Measurements from ENCODE around the gene EGFL6. TPM values are rescaled to one million over a fixed set of nuclear protein-coding genes. Genes with fewer than 3 reads are reported as not detected.

Gene EGFL6, protein sequence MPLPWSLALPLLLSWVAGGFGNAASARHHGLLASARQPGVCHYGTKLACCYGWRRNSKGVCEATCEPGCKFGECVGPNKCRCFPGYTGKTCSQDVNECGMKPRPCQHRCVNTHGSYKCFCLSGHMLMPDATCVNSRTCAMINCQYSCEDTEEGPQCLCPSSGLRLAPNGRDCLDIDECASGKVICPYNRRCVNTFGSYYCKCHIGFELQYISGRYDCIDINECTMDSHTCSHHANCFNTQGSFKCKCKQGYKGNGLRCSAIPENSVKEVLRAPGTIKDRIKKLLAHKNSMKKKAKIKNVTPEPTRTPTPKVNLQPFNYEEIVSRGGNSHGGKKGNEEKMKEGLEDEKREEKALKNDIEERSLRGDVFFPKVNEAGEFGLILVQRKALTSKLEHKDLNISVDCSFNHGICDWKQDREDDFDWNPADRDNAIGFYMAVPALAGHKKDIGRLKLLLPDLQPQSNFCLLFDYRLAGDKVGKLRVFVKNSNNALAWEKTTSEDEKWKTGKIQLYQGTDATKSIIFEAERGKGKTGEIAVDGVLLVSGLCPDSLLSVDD
- under 1 TPM in 2 of 7 donors, not detected in 5; 0.19 to 0.44 TPM for total RNA-seq
- under 1 TPM; 0.06 to 0.20 (median 0.15) TPM for polyA plus RNA-seq
- long read RNA-seq, donor 1: 0 reads
- long read RNA-seq, donor 2, partial matches to known transcripts: 5 of 7 reads
- long read RNA-seq, donor 2, other reads (novel, unspliced or antisense): 0 of 7 reads

DNA sequence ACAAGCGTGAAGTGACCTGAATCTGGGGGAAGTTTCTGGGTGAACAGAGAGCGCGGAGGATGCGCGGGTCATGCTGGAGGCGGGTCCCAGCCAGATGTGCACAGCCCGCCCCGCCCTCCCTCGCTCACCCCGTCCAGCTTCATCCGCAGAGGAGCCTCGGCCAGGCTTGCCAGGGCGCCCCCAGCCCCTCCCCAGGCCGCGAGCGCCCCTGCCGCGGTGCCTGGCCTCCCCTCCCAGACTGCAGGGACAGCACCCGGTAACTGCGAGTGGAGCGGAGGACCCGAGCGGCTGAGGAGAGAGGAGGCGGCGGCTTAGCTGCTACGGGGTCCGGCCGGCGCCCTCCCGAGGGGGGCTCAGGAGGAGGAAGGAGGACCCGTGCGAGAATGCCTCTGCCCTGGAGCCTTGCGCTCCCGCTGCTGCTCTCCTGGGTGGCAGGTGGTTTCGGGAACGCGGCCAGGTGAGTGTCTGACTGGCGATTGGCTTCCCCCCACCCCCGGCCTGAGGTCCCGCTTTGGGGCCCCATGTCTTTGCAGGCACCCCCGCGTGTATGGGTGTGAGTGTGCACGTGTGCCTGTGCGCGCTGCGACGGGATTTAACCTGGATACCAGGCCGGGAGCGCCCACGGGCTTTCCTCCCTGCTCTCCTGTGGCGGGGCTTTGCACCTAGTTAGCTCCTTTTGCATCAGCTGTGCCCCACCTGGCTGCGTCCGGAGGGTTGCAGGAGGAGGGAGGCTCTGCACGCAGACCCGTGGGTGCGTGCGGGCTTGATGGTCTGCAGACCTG, at the start of gene EGFL6:
Gene EGFL6 (plus strand): TSS at position 123 of the 782 bp plus-strand sequence. CDS start 261 bp downstream, at position 384.
- Histone ChIP-seq H3K4me3 (peak within 1 kb of the TSS in 2 of 8 donors; percentile 6 to 51), H3K4me1 (peaks cover 0 to 9% (median 5%) of the 10 kb centered on the region in 6 donors), H3K36me3 (no peaks in the 10 kb centered on the region), H3K27me3 (replicated peaks in 1 of 7) (peaks cover 0 to 79% (median 23%) of the 10 kb centered on the region in 7 donors), H3K27ac (no peak within 1 kb of the TSS), H3K9me3 (no peaks in the 10 kb centered on the region)
- peak; percentile 67 for DNase-seq
- TF ChIP-seq, protein P1, sequence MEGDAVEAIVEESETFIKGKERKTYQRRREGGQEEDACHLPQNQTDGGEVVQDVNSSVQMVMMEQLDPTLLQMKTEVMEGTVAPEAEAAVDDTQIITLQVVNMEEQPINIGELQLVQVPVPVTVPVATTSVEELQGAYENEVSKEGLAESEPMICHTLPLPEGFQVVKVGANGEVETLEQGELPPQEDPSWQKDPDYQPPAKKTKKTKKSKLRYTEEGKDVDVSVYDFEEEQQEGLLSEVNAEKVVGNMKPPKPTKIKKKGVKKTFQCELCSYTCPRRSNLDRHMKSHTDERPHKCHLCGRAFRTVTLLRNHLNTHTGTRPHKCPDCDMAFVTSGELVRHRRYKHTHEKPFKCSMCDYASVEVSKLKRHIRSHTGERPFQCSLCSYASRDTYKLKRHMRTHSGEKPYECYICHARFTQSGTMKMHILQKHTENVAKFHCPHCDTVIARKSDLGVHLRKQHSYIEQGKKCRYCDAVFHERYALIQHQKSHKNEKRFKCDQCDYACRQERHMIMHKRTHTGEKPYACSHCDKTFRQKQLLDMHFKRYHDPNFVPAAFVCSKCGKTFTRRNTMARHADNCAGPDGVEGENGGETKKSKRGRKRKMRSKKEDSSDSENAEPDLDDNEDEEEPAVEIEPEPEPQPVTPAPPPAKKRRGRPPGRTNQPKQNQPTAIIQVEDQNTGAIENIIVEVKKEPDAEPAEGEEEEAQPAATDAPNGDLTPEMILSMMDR (IDR thresholded peaks at IDR 0.05 in 8 of 11, conservative IDR thresholded peaks at IDR 0.05 in 3 of 11): no peak
- no peak for TF ChIP-seq POLR2A (IDR thresholded peaks at IDR 0.05)
- intact Hi-C loops (cut with DNase I; ENCODE audit: low total_unique reads): no loop called here
- WGBS, 5 donors: 4 to 22% (median 9%) methylated on average over 11 to 57 of the region's 57 CpGs

DNA sequence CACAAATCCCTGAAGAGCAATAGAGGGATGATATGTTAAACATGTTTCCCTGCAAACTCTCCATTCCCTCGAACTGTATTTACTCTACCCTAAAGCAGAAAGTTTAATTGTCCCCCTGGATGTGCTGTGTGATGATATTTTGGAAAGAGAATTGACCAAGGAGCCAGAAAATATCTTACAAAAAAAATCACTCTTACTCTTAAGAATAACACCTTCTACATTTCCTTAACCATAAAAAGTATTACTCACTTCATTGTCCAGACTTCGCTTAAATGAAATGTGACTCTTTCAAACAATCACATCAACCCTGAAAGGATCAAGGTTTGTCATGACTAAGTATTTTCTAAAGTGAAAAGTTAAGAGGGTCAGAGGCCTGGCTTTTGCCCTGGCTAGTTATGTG, 49.0 kb upstream of the EGFL6 start:
- DNase-seq: no peak
- intact Hi-C loops (cut with DNase I; ENCODE audit: low total_unique reads): no loop called here
- Histone ChIP-seq H3K9me3 (no peaks in the 10 kb centered on the region), H3K36me3 (no peaks in the 10 kb centered on the region), H3K27me3 (replicated peaks in 1 of 7) (peaks cover 0 to 14% (median 0%) of the 10 kb centered on the region in 7 donors), H3K27ac (no peak overlapping the region), H3K4me3 (no peak overlapping the region), H3K4me1 (no peaks in the 10 kb centered on the region)
- 64 to 89% (median 85%) methylated on average over 2 of the region's 2 CpGs for WGBS, 5 donors
- TF ChIP-seq POLR2AphosphoS5 (IDR thresholded peaks at IDR 0.05): no peak

DNA sequence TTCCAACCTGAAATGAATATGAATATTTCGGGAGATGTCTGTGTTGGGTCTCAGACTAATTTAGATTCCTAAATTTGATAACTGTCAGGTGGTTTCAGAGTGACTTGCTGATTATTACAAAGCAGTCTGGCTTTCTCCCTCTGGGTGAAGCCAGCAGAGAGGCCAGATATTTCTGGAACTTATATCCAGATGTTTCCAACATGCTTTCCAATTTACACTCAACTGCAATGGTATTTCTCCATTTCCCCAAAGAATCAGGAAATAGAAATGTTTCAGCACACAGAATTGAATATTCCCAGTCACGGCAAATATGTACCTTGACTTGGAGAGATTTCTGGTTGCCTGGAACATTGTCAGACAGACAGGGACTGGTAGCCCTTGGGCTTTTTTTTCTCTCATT, 48.5 kb upstream of the EGFL6 start:
- Histone ChIP-seq H3K27me3 (replicated peaks in 1 of 7) (peaks cover 0 to 14% (median 0%) of the 10 kb centered on the region in 7 donors), H3K36me3 (no peaks in the 10 kb centered on the region)
- 72 to 91% (median 79%) methylated on average over 2 of the region's 2 CpGs for WGBS, 5 donors

DNA sequence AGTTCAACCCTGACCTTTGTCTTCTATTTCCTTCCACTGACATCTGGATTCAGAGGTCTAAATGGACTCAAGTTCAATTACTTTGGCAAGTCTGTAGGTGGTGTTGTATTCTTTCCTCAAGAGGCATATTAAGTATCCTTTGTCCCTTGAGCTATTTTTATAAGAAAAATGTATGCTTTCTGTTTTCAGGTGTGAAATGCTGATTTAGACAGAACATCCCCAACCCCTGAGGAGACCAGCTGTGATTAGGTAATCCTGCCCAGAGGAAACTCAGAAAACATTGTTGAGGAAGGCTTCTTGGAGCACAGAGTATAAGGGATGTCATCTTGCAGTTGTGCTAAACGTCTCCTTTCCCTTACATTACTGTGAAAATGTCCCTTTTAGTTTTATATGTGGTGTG, 46.6 kb upstream of the EGFL6 start:
- no peaks in the 10 kb centered on the region for H3K4me1 ChIP-seq
- no peak for DNase-seq
- 37 to 81% (median 56%) methylated on average over 1 of the region's 1 CpG for WGBS, 5 donors
- intact Hi-C loops (cut with DNase I; ENCODE audit: low total_unique reads): no loop called here
- no peaks in the 10 kb centered on the region for H3K9me3 ChIP-seq
- peaks cover 0 to 14% (median 0%) of the 10 kb centered on the region in 7 donors for H3K27me3 ChIP-seq (replicated peaks in 1 of 7)
- no peak overlapping the region for H3K4me3 ChIP-seq
- no peaks in the 10 kb centered on the region for H3K36me3 ChIP-seq
- TF ChIP-seq, protein P1 (IDR thresholded peaks at IDR 0.05 in 8 of 11, conservative IDR thresholded peaks at IDR 0.05 in 3 of 11): no peak
- TF ChIP-seq POLR2AphosphoS5 (IDR thresholded peaks at IDR 0.05) (no peak), POLR2A (IDR thresholded peaks at IDR 0.05) (no peak)
- H3K27ac ChIP-seq: no peak overlapping the region

More for the DNA sequence above, 48.5 kb upstream of the EGFL6 start:
- Histone ChIP-seq H3K9me3 (no peaks in the 10 kb centered on the region), H3K4me3 (no peak overlapping the region), H3K27ac (no peak overlapping the region), H3K4me1 (no peaks in the 10 kb centered on the region)
- intact Hi-C loops (cut with DNase I; ENCODE audit: low total_unique reads): no loop called here
- TF ChIP-seq POLR2AphosphoS5 (IDR thresholded peaks at IDR 0.05) (no peak), POLR2A (IDR thresholded peaks at IDR 0.05) (no peak)
- TF ChIP-seq, protein P1 (IDR thresholded peaks at IDR 0.05 in 8 of 11, conservative IDR thresholded peaks at IDR 0.05 in 3 of 11): no peak
- DNase-seq: no peak

Data from spleen (tissue), 13 donors.